Neural progenitor cell (in vitro differentiated cells): ENCODE measurements around the gene DCST2.

Experiments
- EZH2 ChIP-seq: fragments of 200-600 bp; sonication (generic); IDR thresholded peaks from 2 replicates; pipeline ENCODE4 v1.6.1; 2017; ENCODE audit warnings: antibody characterized with exemption, mild to moderate bottlenecking, moderate library complexity
- EZH2phosphoT487 ChIP-seq: fragments of 200-600 bp; sonication (generic); IDR thresholded peaks from 2 replicates; pipeline ENCODE4 v1.6.1; 2017; ENCODE audit warnings: antibody characterized with exemption
- TF ChIP-seq, protein P1 (sequence below): fragments of 200-600 bp; sonication (generic); IDR thresholded peaks from 2 replicates; pipeline ENCODE4 v1.5.1; 2017; ENCODE audit warnings: antibody characterized with exemption, mild to moderate bottlenecking

DNA sequence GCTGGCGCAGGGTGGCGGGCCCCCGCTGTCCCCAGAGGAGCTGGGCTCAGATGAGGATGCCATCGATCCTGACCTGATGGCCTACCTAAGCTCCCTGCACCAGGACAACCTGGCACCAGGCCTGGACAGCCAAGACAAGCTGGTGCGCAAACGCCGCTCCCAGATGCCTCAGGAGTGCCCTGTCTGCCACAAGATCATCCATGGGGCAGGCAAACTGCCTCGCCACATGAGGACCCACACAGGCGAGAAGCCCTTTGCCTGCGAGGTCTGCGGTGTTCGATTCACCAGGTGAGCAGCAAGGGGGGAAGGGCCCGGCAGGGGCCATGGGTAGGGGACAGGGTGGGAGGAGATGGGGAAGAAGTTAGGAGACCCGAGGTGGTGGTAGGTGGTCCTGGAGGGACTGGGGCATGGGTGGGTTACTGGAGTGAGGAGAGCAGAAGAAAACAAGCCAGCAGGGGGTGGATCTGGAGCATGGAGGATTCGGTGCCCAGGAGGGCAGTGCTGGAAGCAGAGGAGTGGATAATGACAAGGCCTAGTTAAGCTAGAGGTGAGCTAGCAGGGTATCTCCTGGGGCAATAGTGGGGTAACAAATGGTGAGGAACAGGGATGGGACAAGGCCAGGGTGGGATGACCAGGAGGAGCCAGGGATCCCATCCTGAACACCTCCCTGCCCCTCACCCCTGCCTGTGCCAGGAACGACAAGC lies 17.9 kb downstream of the DCST2 start:
- no peak for TF ChIP-seq EZH2
- TF ChIP-seq, protein P1, sequence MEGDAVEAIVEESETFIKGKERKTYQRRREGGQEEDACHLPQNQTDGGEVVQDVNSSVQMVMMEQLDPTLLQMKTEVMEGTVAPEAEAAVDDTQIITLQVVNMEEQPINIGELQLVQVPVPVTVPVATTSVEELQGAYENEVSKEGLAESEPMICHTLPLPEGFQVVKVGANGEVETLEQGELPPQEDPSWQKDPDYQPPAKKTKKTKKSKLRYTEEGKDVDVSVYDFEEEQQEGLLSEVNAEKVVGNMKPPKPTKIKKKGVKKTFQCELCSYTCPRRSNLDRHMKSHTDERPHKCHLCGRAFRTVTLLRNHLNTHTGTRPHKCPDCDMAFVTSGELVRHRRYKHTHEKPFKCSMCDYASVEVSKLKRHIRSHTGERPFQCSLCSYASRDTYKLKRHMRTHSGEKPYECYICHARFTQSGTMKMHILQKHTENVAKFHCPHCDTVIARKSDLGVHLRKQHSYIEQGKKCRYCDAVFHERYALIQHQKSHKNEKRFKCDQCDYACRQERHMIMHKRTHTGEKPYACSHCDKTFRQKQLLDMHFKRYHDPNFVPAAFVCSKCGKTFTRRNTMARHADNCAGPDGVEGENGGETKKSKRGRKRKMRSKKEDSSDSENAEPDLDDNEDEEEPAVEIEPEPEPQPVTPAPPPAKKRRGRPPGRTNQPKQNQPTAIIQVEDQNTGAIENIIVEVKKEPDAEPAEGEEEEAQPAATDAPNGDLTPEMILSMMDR, result no peak
- no peak for TF ChIP-seq EZH2phosphoT487
